MCF 10A (cell line): ENCODE results near the gene FXYD5. TPM values are rescaled to one million over a fixed set of nuclear protein-coding genes. Genes with fewer than 3 reads are reported as not detected.

Experiments used
- BruUV-seq: library from RNA; stranded (reverse); fragments of 400-500 nt; replicated peaks from 2 replicates; lab custom pipeline; 2021; lab: Mats Ljungman, UMichigan
- CTCF ChIA-PET: fragments of 300-600 bp; sonication (Branson Sonifier 250); formaldehyde crosslinking; extraction: SDS; loops from one replicate; lab custom pipeline; 2021; ENCODE audit warnings: antibody characterized with exemption, inconsistent platforms; lab: Yijun Ruan, JAX
- POLR2A ChIA-PET: fragments of 300-600, 350-650 bp; sonication (Branson Sonifier 250); formaldehyde crosslinking; extraction: SDS; loops from one replicate; lab custom pipeline; 2020; ENCODE audit warnings: antibody characterized with exemption, inconsistent platforms; lab: Yijun Ruan, JAX
- DNase-seq: peaks from one replicate; pipeline ENCODE4 v3.0.0-alpha.2; 2018; ENCODE audit not compliant: unreplicated experiment
- H3K27ac Mint-ChIP-seq: one replicate; pipeline ENCODE4 v1.8.0; 2022; ENCODE audit warnings: mild to moderate bottlenecking, low read depth, mixed read lengths; ENCODE audit not compliant: unreplicated experiment
- H3K27me3 Mint-ChIP-seq: one replicate; pipeline ENCODE4 v1.8.0; 2022; ENCODE audit warnings: mixed read lengths; ENCODE audit not compliant: insufficient read depth, unreplicated experiment
- H3K36me3 Mint-ChIP-seq: one replicate; pipeline ENCODE4 v1.8.0; 2022; ENCODE audit warnings: mild to moderate bottlenecking, moderate library complexity, mixed read lengths; ENCODE audit not compliant: insufficient read depth, unreplicated experiment
- H3K4me1 Mint-ChIP-seq: one replicate; pipeline ENCODE4 v1.8.0; 2022; ENCODE audit warnings: mixed read lengths; ENCODE audit not compliant: insufficient read depth, unreplicated experiment
- H3K4me3 Mint-ChIP-seq: one replicate; pipeline ENCODE4 v1.8.0; 2022; ENCODE audit warnings: mild to moderate bottlenecking, moderate library complexity, mixed read lengths; ENCODE audit not compliant: unreplicated experiment
- H3K9me3 Mint-ChIP-seq: one replicate; pipeline ENCODE4 v1.8.0; 2022; ENCODE audit warnings: mixed read lengths; ENCODE audit not compliant: unreplicated experiment
- CTCF ChIP-seq: fragments of 200-600 bp; IDR thresholded peaks from one replicate; pipeline ENCODE4 v1.8.0; 2022; ENCODE audit warnings: antibody characterized with exemption, mild to moderate bottlenecking; ENCODE audit not compliant: unreplicated experiment
- intact Hi-C: fragments of 100-400 bp; cut with micrococcal nuclease; formaldehyde crosslinking; loops from 2 replicates; pipeline ENCODE4 v1.14.1; 2022
- total RNA-seq: library from RNA; stranded (reverse); gene quantifications from 2 replicates; pipeline ENCODE4 v1.2.3, GENCODE V29; 2022

The FXYD5 gene
- total RNA-seq, 1 experiment from 2014 or later: 150 TPM

GRCh38 chr19:35181387-35181786 lies 26.9 kb downstream of the FXYD5 start:
- Mint-ChIP-seq H3K27ac (no peak overlapping the region), H3K36me3 (no peaks in the 10 kb centered on the region), H3K9me3 (no peaks in the 10 kb centered on the region), H3K27me3 (no peaks in the 10 kb centered on the region), H3K4me3 (no peak overlapping the region), H3K4me1 (peaks cover 4% of the 10 kb centered on the region)
- BruUV-seq: no TSS peak
- TF ChIP-seq CTCF: no peak
- no peak for DNase-seq
- intact Hi-C loops: no loop called here
- ChIA-PET POLR2A (interaction anchor here (0.6 kb wide), 1 partner anchor 27 kb away, joined by 4 read pairs; the partner anchor contains the start of gene FXYD5), CTCF (interaction anchor here (1.0 kb wide), 2 partner anchors 19 to 36 kb away, joined by 3 to 4 read pairs; no protein-coding TSS in a partner anchor)

- Mint-ChIP-seq H3K4me3 (no peak overlapping the region), H3K9me3 (no peaks in the 10 kb centered on the region), H3K27ac (no peak overlapping the region), H3K36me3 (no peaks in the 10 kb centered on the region), H3K4me1 (no peaks in the 10 kb centered on the region), H3K27me3 (no peaks in the 10 kb centered on the region)
- no peak for TF ChIP-seq CTCF
- DNase-seq: no peak
- no TSS peak for BruUV-seq
- ChIA-PET POLR2A (no interaction called here), CTCF (interaction anchor here (0.6 to 0.7 kb wide), 2 partner anchors 302 to 789 kb away, joined by 3 read pairs; no protein-coding TSS in a partner anchor)
- intact Hi-C loops: no loop called here
Measured at GRCh38 chr19:35184267-35184666, 29.7 kb downstream of the FXYD5 start.

- TF ChIP-seq CTCF: no peak
- BruUV-seq: no TSS peak
- H3K4me1 Mint-ChIP-seq: no peaks in the 10 kb centered on the region
- H3K4me3 Mint-ChIP-seq: no peak overlapping the region
- no peaks in the 10 kb centered on the region for H3K9me3 Mint-ChIP-seq
- no peak overlapping the region for H3K27ac Mint-ChIP-seq
- ChIA-PET CTCF (interaction anchor here (0.6 kb wide), 1 partner anchor 788 kb away, joined by 3 read pairs; no protein-coding TSS in a partner anchor), POLR2A (no interaction called here)
- no peaks in the 10 kb centered on the region for H3K27me3 Mint-ChIP-seq
- intact Hi-C loops: no loop called here
- DNase-seq: no peak
- H3K36me3 Mint-ChIP-seq: no peaks in the 10 kb centered on the region
Measured at GRCh38 chr19:35184884-35185283, 30.3 kb downstream of the FXYD5 start.

- no peak for DNase-seq
- BruUV-seq: no TSS peak
- POLR2A ChIA-PET: interaction anchor here (1.1 kb wide), 1 partner anchor 20 kb away, joined by 3 read pairs; no protein-coding TSS in a partner anchor
- Mint-ChIP-seq H3K9me3 (peaks cover 15% of the 10 kb centered on the region), H3K27me3 (peaks cover 26% of the 10 kb centered on the region), H3K36me3 (no peaks in the 10 kb centered on the region), H3K27ac (no peak overlapping the region), H3K4me1 (no peaks in the 10 kb centered on the region), H3K4me3 (no peak overlapping the region)
- intact Hi-C loops: no loop called here
- CTCF ChIA-PET: interaction anchor here (0.6 kb wide), 1 partner anchor 836 kb away, joined by 3 read pairs; no protein-coding TSS in a partner anchor
- no peak for TF ChIP-seq CTCF
Measured at GRCh38 chr19:35194012-35194984, 39.8 kb downstream of the FXYD5 start.
